Pancreas (tissue), 10 donors: ENCODE data around the gene MAPKAPK2. TPM values are rescaled to one million over a fixed set of nuclear protein-coding genes. Genes with fewer than 3 reads are reported as not detected.

Source experiments
- ATAC-seq, 4 donors: fragments of 200-7000 bp; cut with Tn5 transposase; one replicate each; pipeline versions ENCODE4 v1.8.0 to v1.9.1; 2020; ENCODE audit warnings: mild to moderate bottlenecking in 4 of 4, moderate library complexity in 4 of 4
- DNase-seq, 6 donors: peaks; one replicate each; pipeline ENCODE4 v3.0.0-alpha.2; 2020
- FAIRE-seq: peaks from 2 replicates; lab custom pipeline; 2012; peaks lifted over from hg19 to GRCh38; lab: Jason Lieb, UNC
- H3K27ac ChIP-seq, 4 donors: fragments of 200-600 bp; sonication (generic); 1 replicate in 3 of 4; 2 replicates in 1 of 4; pipeline versions ENCODE4 v1.5.0 to v1.8.0; 2020
- H3K27me3 ChIP-seq, 4 donors: fragments of 200-600 bp; one replicate each; pipeline ENCODE4 v1.8.0; 2021
- H3K36me3 ChIP-seq, 3 donors: fragments of 200-600 bp; sonication (generic) in 1 of 3; one replicate each; pipeline versions ENCODE4 v1.5.0 to v1.8.0; 2020 to 2021
- H3K4me1 ChIP-seq, 3 donors: fragments of 200-600 bp; one replicate each; pipeline ENCODE4 v1.8.0; 2021
- H3K4me3 ChIP-seq, 4 donors: fragments of 200-600 bp; sonication (generic) in 2 of 4; one replicate each; pipeline versions ENCODE4 v1.5.0 to v1.8.0; 2020 to 2021
- H3K9me3 ChIP-seq, 4 donors: fragments of 200-600 bp; one replicate each; pipeline ENCODE4 v1.8.0; 2021
- WGBS, 2 donors: extraction: QIAGEN DNeasy Blood & Tissue Kit; methylation state at CpG; one replicate each; pipeline ENCODE4 v1.1.7; 2013; 5-methylcytosine and 5-hydroxymethylcytosine counted together
- intact Hi-C, 3 donors: fragments of 100-400 bp; cut with DNase I; formaldehyde crosslinking; loops; one replicate each; pipeline versions ENCODE4 v1.11.1 to v1.14.2; 2022
- polyA plus RNA-seq, 2 donors: library from polyadenylated mRNA; stranded (reverse); fragments of 200-250 nt; gene quantifications; one replicate each; pipeline ENCODE4 v1.2.3, GENCODE V29; 2013
- total RNA-seq, 6 donors: library from RNA; stranded (reverse); fragmentation: NEBNext Ultra II Directional in 4 of 6; extraction: Animal tissue kit (Norgen Biotek cat#: 25700) in 4 of 6; gene quantifications; one replicate each; pipeline versions ENCODE4 v1.2.1 to v1.2.4, GENCODE V29; 2021 to 2023
- TF ChIP-seq, protein P1 (sequence below), 4 donors: fragments of 200-600 bp; sonication (generic) in 3 of 4; IDR thresholded peaks; one replicate each; pipeline versions ENCODE4 v1.5.0 to v1.8.0; 2021; ENCODE audit warnings: antibody characterized with exemption in 4 of 4
- donor health status: healthy with polysubstance abuse.
- donor health status: DM: no; HTN: no; CAD: no; lungs with moderate emphysema.
- donor health status: DM: no; HTN: no; CAD: no.
- donor health status: control.
- donor health status: control.
- donor health status: Bipolar disorder and iron deficiency.
- donor health status: DM: yes; HTN: yes; CAD: no.
- donor health status: DM: no; HTN: no; CAD: no.
- donor health status: DM: no; HTN: no; CAD: no.
- donor health status: DM: yes; HTN: yes; CAD: no.

The MAPKAPK2 gene
- total and polyA plus RNA-seq, 8 donors = 28.3 to 55.7 (median 35.1) TPM

DNA sequence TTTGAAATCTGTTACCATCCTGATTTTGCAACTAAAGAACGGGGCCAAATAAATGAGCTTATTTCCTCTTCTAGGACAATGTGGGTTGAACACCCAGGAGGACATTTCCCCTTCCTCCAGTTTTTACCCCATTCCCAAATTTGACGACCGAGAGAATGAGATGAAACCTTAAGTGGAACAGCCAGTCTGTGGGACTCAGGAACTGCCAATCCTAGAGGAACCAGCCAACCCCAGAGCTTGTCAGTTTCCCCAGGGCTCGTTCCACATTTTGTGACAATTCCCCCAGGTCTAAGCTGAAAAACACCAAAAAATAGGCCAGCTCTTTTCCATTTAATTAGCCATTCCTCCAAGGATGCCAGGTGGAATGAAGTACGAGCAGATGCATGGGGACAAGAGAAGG lies 21.3 kb upstream of the MAPKAPK2 start:
- TF ChIP-seq, protein P1, sequence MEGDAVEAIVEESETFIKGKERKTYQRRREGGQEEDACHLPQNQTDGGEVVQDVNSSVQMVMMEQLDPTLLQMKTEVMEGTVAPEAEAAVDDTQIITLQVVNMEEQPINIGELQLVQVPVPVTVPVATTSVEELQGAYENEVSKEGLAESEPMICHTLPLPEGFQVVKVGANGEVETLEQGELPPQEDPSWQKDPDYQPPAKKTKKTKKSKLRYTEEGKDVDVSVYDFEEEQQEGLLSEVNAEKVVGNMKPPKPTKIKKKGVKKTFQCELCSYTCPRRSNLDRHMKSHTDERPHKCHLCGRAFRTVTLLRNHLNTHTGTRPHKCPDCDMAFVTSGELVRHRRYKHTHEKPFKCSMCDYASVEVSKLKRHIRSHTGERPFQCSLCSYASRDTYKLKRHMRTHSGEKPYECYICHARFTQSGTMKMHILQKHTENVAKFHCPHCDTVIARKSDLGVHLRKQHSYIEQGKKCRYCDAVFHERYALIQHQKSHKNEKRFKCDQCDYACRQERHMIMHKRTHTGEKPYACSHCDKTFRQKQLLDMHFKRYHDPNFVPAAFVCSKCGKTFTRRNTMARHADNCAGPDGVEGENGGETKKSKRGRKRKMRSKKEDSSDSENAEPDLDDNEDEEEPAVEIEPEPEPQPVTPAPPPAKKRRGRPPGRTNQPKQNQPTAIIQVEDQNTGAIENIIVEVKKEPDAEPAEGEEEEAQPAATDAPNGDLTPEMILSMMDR (IDR thresholded peaks at IDR 0.05) = no peak
- ATAC-seq (no peak), DNase-seq (no peak), FAIRE-seq (no peak)
- Histone ChIP-seq H3K4me1 (peaks cover 15 to 22% (median 21%) of the 10 kb centered on the region in 3 donors), H3K27me3 (no peaks in the 10 kb centered on the region), H3K36me3 (no peaks in the 10 kb centered on the region), H3K9me3 (no peaks in the 10 kb centered on the region), H3K4me3 (no peak overlapping the region), H3K27ac (no peak overlapping the region)
- intact Hi-C loops = loop anchor here in 1 of 3 donors (10.0 kb wide), 1 partner anchor 179 kb away; no protein-coding TSS in a partner anchor
- 73 to 78% methylated on average over 5 of the region's 5 CpGs for WGBS, 2 donors

DNA sequence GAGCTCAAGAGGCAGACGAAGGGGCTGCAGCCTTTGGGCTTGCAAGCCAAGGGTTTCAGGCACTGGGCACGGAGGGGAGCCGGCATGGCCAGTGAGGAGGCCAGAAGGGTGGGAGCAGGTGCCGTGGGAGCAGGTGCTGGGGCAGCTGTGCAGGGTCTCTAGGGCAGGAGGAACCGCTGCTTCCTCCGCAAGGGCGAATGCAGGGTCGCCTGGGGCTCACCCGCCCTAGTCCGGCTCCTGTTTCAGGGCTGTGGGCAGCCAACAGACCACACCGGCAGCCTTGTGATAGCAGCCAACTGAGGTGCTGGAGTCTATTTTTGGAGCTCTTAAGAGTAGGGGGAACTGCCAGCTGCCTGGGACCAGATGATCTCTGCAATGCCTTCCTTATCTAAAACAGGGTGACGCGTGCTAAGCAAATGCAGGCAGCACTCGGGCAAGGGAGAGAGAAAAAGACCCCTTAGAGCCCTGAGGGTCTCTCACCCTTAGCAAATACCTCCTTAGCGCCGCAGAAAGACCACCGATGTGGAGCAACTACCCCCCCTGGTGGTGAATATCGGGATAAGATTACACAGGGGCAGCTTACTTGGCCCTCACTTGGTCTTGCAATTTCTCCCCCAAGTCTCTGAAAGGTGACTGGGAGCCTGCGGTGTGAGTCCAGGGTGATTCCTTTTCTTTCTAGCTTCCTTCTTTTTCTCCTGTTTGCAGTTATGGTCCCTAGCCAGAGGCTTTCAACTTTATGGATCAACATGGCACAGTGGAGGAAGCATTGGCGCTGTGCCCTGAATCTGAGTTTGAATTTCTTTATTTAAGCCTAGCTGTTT lies 20.7 kb upstream of the MAPKAPK2 start:
- Histone ChIP-seq H3K27ac (no peak overlapping the region), H3K27me3 (no peaks in the 10 kb centered on the region), H3K9me3 (no peaks in the 10 kb centered on the region), H3K4me3 (peak overlapping the region in 1 of 4 donors; percentile 27), H3K4me1 (peaks cover 11 to 18% (median 15%) of the 10 kb centered on the region in 3 donors), H3K36me3 (no peaks in the 10 kb centered on the region)
- peak; percentile 42 to 74 (median 66) for DNase-seq
- 20 to 22% methylated on average over 20 of the region's 20 CpGs for WGBS, 2 donors
- TF ChIP-seq, protein P1 (IDR thresholded peaks at IDR 0.05) = peak; percentile 74 to 86 (median 80)
- intact Hi-C loops = loop anchor here in 1 of 3 donors (10.0 kb wide), 1 partner anchor 179 kb away; no protein-coding TSS in a partner anchor
- peak; percentile 57 to 81 (median 70) for ATAC-seq
- no peak for FAIRE-seq

DNA sequence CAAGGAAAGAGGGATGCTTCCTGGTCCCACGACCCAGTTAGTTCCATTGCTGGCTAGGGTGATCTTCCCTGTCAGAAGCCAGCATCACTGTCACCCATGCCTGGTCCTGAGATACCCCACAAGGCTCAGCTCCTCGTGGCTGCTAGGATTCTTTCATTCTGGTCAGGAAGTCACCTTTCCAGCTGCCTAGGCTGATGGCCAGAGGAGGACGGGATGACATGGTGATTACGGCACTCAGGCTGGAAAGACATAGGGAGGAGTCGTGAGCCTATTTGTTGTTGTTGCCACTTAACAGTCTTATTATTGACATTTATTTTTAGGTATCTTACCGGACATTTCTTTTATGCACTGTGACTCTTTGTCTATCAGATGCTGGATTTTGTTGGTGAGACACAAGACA lies 20.0 kb upstream of the MAPKAPK2 start:
- Histone ChIP-seq H3K27ac (no peak overlapping the region), H3K9me3 (no peaks in the 10 kb centered on the region), H3K36me3 (no peaks in the 10 kb centered on the region), H3K4me3 (no peak overlapping the region), H3K4me1 (peaks cover 7 to 15% (median 10%) of the 10 kb centered on the region in 3 donors), H3K27me3 (no peaks in the 10 kb centered on the region)
- TF ChIP-seq, protein P1 (IDR thresholded peaks at IDR 0.05) = no peak
- intact Hi-C loops = loop anchor here in 1 of 3 donors (5.0 to 10.0 kb wide), 2 partner anchors 32 to 180 kb away; no protein-coding TSS in a partner anchor
- FAIRE-seq = no peak
- WGBS, 2 donors = 52 to 55% methylated on average over 6 of the region's 6 CpGs
- DNase-seq = no peak
- no peak for ATAC-seq

DNA sequence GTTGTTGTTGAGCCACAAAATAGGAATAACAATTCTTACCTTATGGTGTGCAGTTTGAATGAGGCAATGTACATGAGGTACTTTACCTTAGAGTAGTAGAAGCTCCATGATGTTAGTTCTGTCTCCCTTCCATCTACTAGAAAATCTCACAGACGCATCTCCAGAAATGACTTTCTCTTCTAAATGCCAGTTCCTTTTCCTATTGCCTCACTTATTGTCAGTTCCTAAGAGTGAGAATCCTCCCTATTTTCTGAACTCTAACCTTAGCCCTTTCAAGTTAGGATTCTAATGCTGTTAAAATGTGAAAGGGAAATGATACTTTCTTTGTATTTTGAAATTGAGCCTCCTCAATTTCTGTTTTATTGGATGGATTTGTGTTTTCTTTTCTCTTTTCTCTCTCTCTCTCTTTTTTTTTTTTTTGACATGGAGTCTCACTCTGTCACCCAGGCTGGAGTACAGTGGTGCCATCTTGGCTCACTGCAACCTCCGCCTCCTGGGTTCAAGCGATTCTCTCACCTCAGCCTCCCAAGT lies 18.6 kb upstream of the MAPKAPK2 start:
- intact Hi-C loops = loop anchor here in 1 of 3 donors (5.0 to 10.0 kb wide), 2 partner anchors 34 to 181 kb away; no protein-coding TSS in a partner anchor

More for the DNA sequence above, 18.6 kb upstream of the MAPKAPK2 start:
- 87 to 100% methylated on average over 3 of the region's 3 CpGs for WGBS, 2 donors
- ATAC-seq = no peak
- H3K9me3 ChIP-seq = no peaks in the 10 kb centered on the region
- H3K4me1 ChIP-seq = peaks cover 0 to 11% (median 5%) of the 10 kb centered on the region in 3 donors
- no peak for DNase-seq
- no peak overlapping the region for H3K4me3 ChIP-seq
- TF ChIP-seq, protein P1 (IDR thresholded peaks at IDR 0.05) = no peak
- no peaks in the 10 kb centered on the region for H3K36me3 ChIP-seq
- no peak for FAIRE-seq
- H3K27me3 ChIP-seq = no peaks in the 10 kb centered on the region
- H3K27ac ChIP-seq = no peak overlapping the region
